ENCODE results near the gene COPG2.
"Not testable (repeated sequence)": the region's sequence is repeated elsewhere in the genome, so short reads cannot be mapped to it uniquely, and the experiment has no call there.

The COPG2 gene

DNA sequence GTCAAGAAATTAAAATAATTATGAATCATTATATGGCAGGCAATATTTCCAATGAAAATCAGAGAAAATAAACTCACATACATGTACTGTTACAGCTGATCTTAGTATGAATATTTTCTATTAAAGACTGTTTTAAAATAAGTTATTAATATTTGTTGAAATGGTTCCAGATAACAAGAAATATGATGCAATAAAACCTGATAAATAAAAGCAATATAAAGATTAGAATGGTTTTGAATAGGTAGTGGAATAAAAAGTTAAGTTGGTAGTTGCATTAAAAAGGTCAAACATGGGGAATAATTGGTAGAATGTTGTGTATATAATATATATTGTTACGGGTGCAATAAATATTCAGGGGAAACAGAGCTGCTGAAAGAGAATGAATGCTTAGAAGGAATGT is 124.2 kb downstream of the COPG2 start:
- no peaks in the 10 kb centered on the region for H3K27me3 ChIP-seq (ENCODE audit: low read length)
- no peaks in the 10 kb centered on the region for H3K79me2 ChIP-seq (ENCODE audit: insufficient read depth, low read length)
- H3F3A ChIP-seq (ENCODE audit: insufficient read depth), result no peaks in the 10 kb centered on the region
- no peaks in the 10 kb centered on the region for H3K9me3 ChIP-seq (ENCODE audit: insufficient read depth, low read length)
- no peaks in the 10 kb centered on the region for H3K9me2 ChIP-seq (replicated peaks; ENCODE audit: insufficient read depth, low read length)
- no peak for TF ChIP-seq EZH2phosphoT487 (conservative IDR thresholded peaks at IDR 0.05; ENCODE audit: low read length)
- TF ChIP-seq, protein P1, sequence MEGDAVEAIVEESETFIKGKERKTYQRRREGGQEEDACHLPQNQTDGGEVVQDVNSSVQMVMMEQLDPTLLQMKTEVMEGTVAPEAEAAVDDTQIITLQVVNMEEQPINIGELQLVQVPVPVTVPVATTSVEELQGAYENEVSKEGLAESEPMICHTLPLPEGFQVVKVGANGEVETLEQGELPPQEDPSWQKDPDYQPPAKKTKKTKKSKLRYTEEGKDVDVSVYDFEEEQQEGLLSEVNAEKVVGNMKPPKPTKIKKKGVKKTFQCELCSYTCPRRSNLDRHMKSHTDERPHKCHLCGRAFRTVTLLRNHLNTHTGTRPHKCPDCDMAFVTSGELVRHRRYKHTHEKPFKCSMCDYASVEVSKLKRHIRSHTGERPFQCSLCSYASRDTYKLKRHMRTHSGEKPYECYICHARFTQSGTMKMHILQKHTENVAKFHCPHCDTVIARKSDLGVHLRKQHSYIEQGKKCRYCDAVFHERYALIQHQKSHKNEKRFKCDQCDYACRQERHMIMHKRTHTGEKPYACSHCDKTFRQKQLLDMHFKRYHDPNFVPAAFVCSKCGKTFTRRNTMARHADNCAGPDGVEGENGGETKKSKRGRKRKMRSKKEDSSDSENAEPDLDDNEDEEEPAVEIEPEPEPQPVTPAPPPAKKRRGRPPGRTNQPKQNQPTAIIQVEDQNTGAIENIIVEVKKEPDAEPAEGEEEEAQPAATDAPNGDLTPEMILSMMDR (IDR thresholded peaks at IDR 0.05; ENCODE audit: insufficient read depth, low read length, poor library complexity, severe bottlenecking), result no peak
- H4K20me1 ChIP-seq (ENCODE audit: low read depth, low read length), result no peaks in the 10 kb centered on the region
- H3K4me2 ChIP-seq (ENCODE audit: low read depth, low read length, poor library complexity, severe bottlenecking), result no peak overlapping the region
- H3K36me3 ChIP-seq (ENCODE audit: low read length), result peaks cover 31% of the 10 kb centered on the region; the same call in 1 of the 2 replicates
- H3K4me3 ChIP-seq (ENCODE audit: insufficient read depth, low read length, poor library complexity, severe bottlenecking), result no peak overlapping the region
- H3K27ac ChIP-seq (ENCODE audit: low read depth, low read length), result no peak overlapping the region
- H2AFZ ChIP-seq (ENCODE audit: low read depth, low read length, severe bottlenecking), result no peak overlapping the region
- no peak overlapping the region for H3K9ac ChIP-seq (ENCODE audit: low read length)

DNA sequence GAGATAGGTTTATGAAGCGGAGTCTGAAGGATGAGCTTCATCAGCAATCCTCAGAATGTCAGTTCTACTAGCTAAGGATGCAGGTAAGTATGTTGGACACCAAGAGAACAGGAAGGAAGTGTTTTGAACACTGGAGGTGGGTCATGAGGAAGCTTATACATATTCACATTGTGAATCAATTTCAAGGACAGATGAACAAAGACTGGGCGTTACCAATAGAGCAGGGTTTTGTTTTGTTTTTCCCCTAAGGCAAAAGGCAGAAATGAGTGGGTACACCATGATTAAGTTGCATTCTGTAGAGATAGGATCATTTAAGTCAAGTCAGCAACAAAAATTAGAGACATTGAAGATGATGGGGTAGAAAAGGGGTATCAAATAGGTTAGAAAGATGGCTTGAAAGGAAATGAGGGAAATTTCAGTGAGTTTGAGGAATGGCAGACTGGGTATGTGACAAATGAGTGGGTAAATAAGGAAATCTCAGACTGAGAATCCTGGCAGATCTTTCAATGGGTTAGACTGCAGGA is 125.0 kb downstream of the COPG2 start:
- TF ChIP-seq, protein P1 (IDR thresholded peaks at IDR 0.05; ENCODE audit: insufficient read depth, low read length, poor library complexity, severe bottlenecking), result no peak
- TF ChIP-seq EZH2phosphoT487 (conservative IDR thresholded peaks at IDR 0.05; ENCODE audit: low read length), result no peak
- no peaks in the 10 kb centered on the region for H4K20me1 ChIP-seq (ENCODE audit: low read depth, low read length)
- no peak overlapping the region for H3K4me2 ChIP-seq (ENCODE audit: low read depth, low read length, poor library complexity, severe bottlenecking)

DNA sequence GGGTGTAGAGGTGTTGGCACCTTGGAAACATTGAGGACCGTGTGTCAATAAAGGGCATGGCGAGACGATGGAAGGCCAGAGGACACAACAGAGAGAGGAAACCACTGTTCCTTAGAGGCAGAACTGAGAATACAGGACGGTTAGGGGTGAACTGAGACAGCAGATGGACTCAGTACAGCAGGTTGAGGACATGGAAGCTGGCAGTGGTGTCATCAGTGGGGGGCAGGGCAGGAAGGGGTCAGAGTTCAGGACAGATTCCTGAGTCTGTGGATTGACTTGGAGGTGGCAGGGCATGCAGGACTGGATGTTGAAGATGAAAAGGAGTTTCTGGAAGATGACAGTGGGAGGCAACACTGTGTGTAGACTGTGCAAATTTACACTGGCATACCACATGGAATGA is 126.3 kb downstream of the COPG2 start:
- H3K4me3 ChIP-seq (ENCODE audit: insufficient read depth, low read length, poor library complexity, severe bottlenecking); H3F3A ChIP-seq (ENCODE audit: insufficient read depth); H3K9me2 ChIP-seq (replicated peaks; ENCODE audit: insufficient read depth, low read length); H3K9ac ChIP-seq (ENCODE audit: low read length); H3K27me3 ChIP-seq (ENCODE audit: low read length); H3K9me3 ChIP-seq (ENCODE audit: insufficient read depth, low read length); H3K27ac ChIP-seq (ENCODE audit: low read depth, low read length); H3K79me2 ChIP-seq (ENCODE audit: insufficient read depth, low read length); H3K4me2 ChIP-seq (ENCODE audit: low read depth, low read length, poor library complexity, severe bottlenecking); H4K20me1 ChIP-seq (ENCODE audit: low read depth, low read length); H2AFZ ChIP-seq (ENCODE audit: low read depth, low read length, severe bottlenecking): not testable (repeated sequence)
- peaks cover 19% of the 10 kb centered on the region; the same call in 1 of the 2 replicates for H3K36me3 ChIP-seq (ENCODE audit: low read length)

More for the DNA sequence above, 125.0 kb downstream of the COPG2 start:
- Histone ChIP-seq H3K4me3 (ENCODE audit: insufficient read depth, low read length, poor library complexity, severe bottlenecking) (no peak overlapping the region), H3K9me3 (ENCODE audit: insufficient read depth, low read length) (no peaks in the 10 kb centered on the region), H3K9me2 (replicated peaks; ENCODE audit: insufficient read depth, low read length) (no peaks in the 10 kb centered on the region), H2AFZ (ENCODE audit: low read depth, low read length, severe bottlenecking) (no peak overlapping the region), H3K9ac (ENCODE audit: low read length) (no peak overlapping the region), H3F3A (ENCODE audit: insufficient read depth) (no peaks in the 10 kb centered on the region), H3K79me2 (ENCODE audit: insufficient read depth, low read length) (no peaks in the 10 kb centered on the region), H3K27me3 (ENCODE audit: low read length) (no peaks in the 10 kb centered on the region), H3K27ac (ENCODE audit: low read depth, low read length) (no peak overlapping the region), H3K36me3 (ENCODE audit: low read length) (peaks cover 28% of the 10 kb centered on the region; the same call in 1 of the 2 replicates)

DNA sequence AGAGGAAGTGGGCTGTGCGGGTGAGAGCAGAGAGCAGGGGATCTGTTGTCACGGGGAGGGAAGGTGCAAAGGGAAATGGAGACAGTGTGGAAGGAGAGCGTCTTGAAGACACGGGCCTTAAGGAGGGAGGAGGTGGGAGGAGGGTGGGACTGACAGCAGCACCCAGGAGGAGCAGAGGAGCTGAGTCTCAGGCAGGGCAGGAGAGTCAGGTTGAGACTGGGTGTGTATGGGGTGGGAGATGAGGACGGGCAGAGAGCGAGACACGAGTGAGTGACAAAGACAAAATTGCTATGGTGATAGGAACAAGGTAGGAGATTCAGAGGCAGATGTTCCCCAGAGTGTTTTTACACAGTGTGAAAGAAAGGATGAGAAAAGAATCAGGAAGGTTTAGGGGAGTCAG is 127.3 kb downstream of the COPG2 start:
- H3K9me3 ChIP-seq (ENCODE audit: insufficient read depth, low read length); H3K79me2 ChIP-seq (ENCODE audit: insufficient read depth, low read length); H2AFZ ChIP-seq (ENCODE audit: low read depth, low read length, severe bottlenecking): not testable (repeated sequence)

DNA sequence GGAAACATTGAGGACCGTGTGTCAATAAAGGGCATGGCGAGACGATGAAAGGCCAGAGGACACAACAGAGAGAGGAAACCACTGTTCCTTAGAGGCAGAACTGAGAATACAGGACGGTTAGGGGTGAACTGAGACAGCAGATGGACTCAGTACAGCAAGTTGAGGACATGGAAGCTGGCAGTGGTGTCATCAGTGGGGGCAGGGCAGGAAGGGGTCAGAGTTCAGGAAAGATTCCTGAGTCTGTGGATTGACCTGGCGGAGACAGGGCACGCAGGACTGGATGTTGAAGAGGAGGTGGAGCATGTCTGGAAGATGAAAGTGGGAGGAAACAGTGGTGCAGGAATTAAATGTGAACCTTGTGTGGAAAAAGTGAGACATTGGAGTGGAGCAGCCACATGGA is 130.7 kb downstream of the COPG2 start:
- H3K9me3 ChIP-seq (ENCODE audit: insufficient read depth, low read length); H3K9ac ChIP-seq (ENCODE audit: low read length); H2AFZ ChIP-seq (ENCODE audit: low read depth, low read length, severe bottlenecking); H3K79me2 ChIP-seq (ENCODE audit: insufficient read depth, low read length); H3K4me2 ChIP-seq (ENCODE audit: low read depth, low read length, poor library complexity, severe bottlenecking); H3K9me2 ChIP-seq (replicated peaks; ENCODE audit: insufficient read depth, low read length); H3F3A ChIP-seq (ENCODE audit: insufficient read depth); H3K27me3 ChIP-seq (ENCODE audit: low read length); H3K27ac ChIP-seq (ENCODE audit: low read depth, low read length); H3K4me3 ChIP-seq (ENCODE audit: insufficient read depth, low read length, poor library complexity, severe bottlenecking); H3K36me3 ChIP-seq (ENCODE audit: low read length); H4K20me1 ChIP-seq (ENCODE audit: low read depth, low read length): not testable (repeated sequence)

More for the DNA sequence above, 127.3 kb downstream of the COPG2 start:
- not testable (repeated sequence) for H4K20me1 ChIP-seq (ENCODE audit: low read depth, low read length); H3K4me2 ChIP-seq (ENCODE audit: low read depth, low read length, poor library complexity, severe bottlenecking); H3K27ac ChIP-seq (ENCODE audit: low read depth, low read length); H3K9ac ChIP-seq (ENCODE audit: low read length); H3K9me2 ChIP-seq (replicated peaks; ENCODE audit: insufficient read depth, low read length); H3K27me3 ChIP-seq (ENCODE audit: low read length); H3F3A ChIP-seq (ENCODE audit: insufficient read depth); H3K4me3 ChIP-seq (ENCODE audit: insufficient read depth, low read length, poor library complexity, severe bottlenecking)
- H3K36me3 ChIP-seq (ENCODE audit: low read length), result peaks cover 15% of the 10 kb centered on the region; the same call in 1 of the 2 replicates
